H1 (cell line): ENCODE data around the gene RTL5. TPM values are rescaled to one million over a fixed set of nuclear protein-coding genes. Genes with fewer than 3 reads are reported as not detected.

Experiments
- ATF2 ChIP-seq: IDR thresholded peaks from 2 replicates; pipeline ENCODE4 v1.6.1; 2012; ENCODE audit warnings: low read length, inconsistent platforms
- CTBP2 ChIP-seq: IDR thresholded peaks from 2 replicates; pipeline ENCODE4 v1.7.0; 2011; ENCODE audit warnings: borderline replicate concordance, mild to moderate bottlenecking, moderate library complexity, mixed read lengths, low read length; ENCODE audit not compliant: insufficient read depth, insufficient read length
- POLR2A ChIP-seq, 2 experiments: IDR thresholded peaks; 1 replicate in 1 of 2; 2 replicates in 1 of 2; pipeline ENCODE4 v1.6.1; 2011; ENCODE audit warnings: low read depth in 2 of 2, low read length in 2 of 2, mild to moderate bottlenecking in 2 of 2; ENCODE audit errors: control extremely low read depth in 1 of 2
- polyA plus RNA-seq, 7 experiments: library from polyadenylated mRNA; depleted of rRNA in 3 of 7; stranded (reverse) in 5 of 7; unstranded in 2 of 7; fragments of >200 nt in 5 of 7; fragments of 200-250 nt in 2 of 7; gene quantifications; 1 replicate in 5 of 7; 2 replicates in 1 of 7; 4 replicates in 1 of 7; pipeline versions ENCODE4 v1.2.1 to v1.2.3, GENCODE V29; 2011 to 2013; ENCODE audit warnings: missing spikeins in 2 of 7, mixed read lengths in 2 of 7
- total RNA-seq: library from RNA; stranded (reverse); fragmentation: NEBNext Ultra II Directional; extraction: Animal tissue kit (Norgen Biotek cat#: 25700); gene quantifications from 2 replicates; pipeline ENCODE4 v1.2.1, GENCODE V29; 2021

The RTL5 gene
- total and polyA plus RNA-seq, 2 of the 8 experiments (the other 6 are each of a cell fraction or from before 2014, with no cell fraction given): 0.57 to 1.9 TPM

- no peak for TF ChIP-seq CTBP2
- TF ChIP-seq POLR2A (IDR thresholded peaks at IDR 0.05; ENCODE audit: control extremely low read depth in 1 of 2, low read depth in 2 of 2, low read length in 2 of 2): no peak
- no peak for TF ChIP-seq ATF2
Observed at GRCh38 chrX:72114306-72114705, 17.4 kb downstream of the RTL5 start (continued).
